ENCODE results near the gene KCND3. TPM values are rescaled to one million over a fixed set of nuclear protein-coding genes. Genes with fewer than 3 reads are reported as not detected.

KCND3 gene
- polyA plus RNA-seq, 1 donor (not counting 4 experiments of a cell fraction or from before 2014, with no cell fraction given), result 0.21 TPM

DNA sequence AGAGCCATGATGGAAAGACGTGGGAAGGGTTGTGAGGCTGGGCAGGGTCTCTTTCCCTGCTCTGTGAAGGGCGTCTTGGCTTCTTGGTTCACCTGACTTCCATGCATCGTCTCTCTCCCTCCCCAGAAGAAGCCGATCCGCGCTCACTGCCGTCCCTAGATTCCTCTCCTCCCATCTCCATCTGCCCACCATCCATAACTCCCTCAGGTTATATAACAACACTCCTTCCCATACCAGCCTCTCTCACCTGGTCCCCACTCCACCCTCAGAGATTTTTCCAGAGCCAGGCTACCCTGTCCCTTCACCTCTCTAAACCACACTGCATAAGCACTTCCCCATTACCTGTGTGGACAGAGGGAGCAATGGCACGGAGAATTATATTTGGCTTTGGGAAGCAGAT, 6.0 kb downstream of the KCND3 start:
- Histone ChIP-seq H3K4me1 (ENCODE audit: control insufficient read depth, extremely low read depth, insufficient read depth, low read length) (no peaks in the 10 kb centered on the region), H3K9me1 (ENCODE audit: control insufficient read depth, extremely low read depth, insufficient read depth, low read length) (no peaks in the 10 kb centered on the region), H3K9me3 (ENCODE audit: control insufficient read depth, low read depth, low read length) (no peaks in the 10 kb centered on the region), H3K79me2 (ENCODE audit: control insufficient read depth, insufficient read depth, low read length) (no peaks in the 10 kb centered on the region), H3K27ac (ENCODE audit: control insufficient read depth, insufficient read depth, low read length) (no peak overlapping the region), H2AFZ (ENCODE audit: control insufficient read depth, low read length) (no peak overlapping the region), H4K20me1 (ENCODE audit: control insufficient read depth, extremely low read depth, insufficient read depth, low read length) (no peaks in the 10 kb centered on the region), H3K4me2 (ENCODE audit: control insufficient read depth, extremely low read depth, insufficient read depth, low read depth, low read length) (no peak overlapping the region), H3K9ac (ENCODE audit: control insufficient read depth, extremely low read depth, insufficient read depth, low read length) (no peak overlapping the region), H3K4me3 (ENCODE audit: control insufficient read depth in 2 of 3, extremely low read depth in 1 of 3, insufficient read depth in 2 of 3, low read depth in 1 of 3, low read length in 3 of 3) (no peak overlapping the region), H3K27me3 (ENCODE audit: control insufficient read depth, extremely low read depth, insufficient read depth, low read length) (peaks cover 8% of the 10 kb centered on the region), H3K36me3 (ENCODE audit: control insufficient read depth in 2 of 2, extremely low read depth in 1 of 2, insufficient read depth in 2 of 2, low read length in 2 of 2) (no peaks in the 10 kb centered on the region)
- no peak for DNase-seq (ENCODE audit: low read depth, low spot score)
- dilution Hi-C loops (cut with MboI; ENCODE audit: extremely low pct_ligation_motif_present, low sequenced_read_pairs), result no loop called here
- no peak for FAIRE-seq
- TF ChIP-seq EZH2 (IDR thresholded peaks at IDR 0.05; ENCODE audit: low read length), result no peak
- TF ChIP-seq, protein P1, sequence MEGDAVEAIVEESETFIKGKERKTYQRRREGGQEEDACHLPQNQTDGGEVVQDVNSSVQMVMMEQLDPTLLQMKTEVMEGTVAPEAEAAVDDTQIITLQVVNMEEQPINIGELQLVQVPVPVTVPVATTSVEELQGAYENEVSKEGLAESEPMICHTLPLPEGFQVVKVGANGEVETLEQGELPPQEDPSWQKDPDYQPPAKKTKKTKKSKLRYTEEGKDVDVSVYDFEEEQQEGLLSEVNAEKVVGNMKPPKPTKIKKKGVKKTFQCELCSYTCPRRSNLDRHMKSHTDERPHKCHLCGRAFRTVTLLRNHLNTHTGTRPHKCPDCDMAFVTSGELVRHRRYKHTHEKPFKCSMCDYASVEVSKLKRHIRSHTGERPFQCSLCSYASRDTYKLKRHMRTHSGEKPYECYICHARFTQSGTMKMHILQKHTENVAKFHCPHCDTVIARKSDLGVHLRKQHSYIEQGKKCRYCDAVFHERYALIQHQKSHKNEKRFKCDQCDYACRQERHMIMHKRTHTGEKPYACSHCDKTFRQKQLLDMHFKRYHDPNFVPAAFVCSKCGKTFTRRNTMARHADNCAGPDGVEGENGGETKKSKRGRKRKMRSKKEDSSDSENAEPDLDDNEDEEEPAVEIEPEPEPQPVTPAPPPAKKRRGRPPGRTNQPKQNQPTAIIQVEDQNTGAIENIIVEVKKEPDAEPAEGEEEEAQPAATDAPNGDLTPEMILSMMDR (optimal IDR thresholded peaks at IDR 0.05 in 1 of 3, IDR thresholded peaks at IDR 0.05 in 1 of 3, conservative IDR thresholded peaks at IDR 0.05 in 1 of 3; ENCODE audit: extremely low read depth in 1 of 3, insufficient read depth in 2 of 3, low read length in 3 of 3), result no peak

DNA sequence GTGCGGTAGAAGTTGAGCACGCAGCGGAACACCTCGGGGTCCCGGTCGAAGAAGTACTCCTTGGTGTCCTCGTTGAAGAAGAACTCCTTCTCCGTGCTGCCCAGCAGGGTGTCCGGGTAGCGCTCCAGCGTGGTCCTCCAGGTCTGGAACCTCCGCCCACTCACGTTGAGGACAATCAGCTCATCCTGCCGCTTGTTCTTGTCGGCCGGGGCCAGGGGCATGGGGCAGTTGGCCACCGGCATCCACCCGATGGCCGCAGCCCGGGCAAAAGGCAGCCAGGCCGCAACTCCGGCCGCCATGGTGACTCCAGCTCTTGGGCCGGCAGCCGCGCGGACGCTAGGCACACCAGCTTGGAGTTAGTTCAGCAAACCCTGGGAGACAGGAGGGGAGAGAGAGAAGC, 7.0 kb downstream of the KCND3 start:
- Histone ChIP-seq H3K9me3 (ENCODE audit: control insufficient read depth, low read depth, low read length) (no peaks in the 10 kb centered on the region), H3K79me2 (ENCODE audit: control insufficient read depth, insufficient read depth, low read length) (no peaks in the 10 kb centered on the region), H3K36me3 (ENCODE audit: control insufficient read depth in 2 of 2, extremely low read depth in 1 of 2, insufficient read depth in 2 of 2, low read length in 2 of 2) (no peaks in the 10 kb centered on the region), H3K4me2 (ENCODE audit: control insufficient read depth, extremely low read depth, insufficient read depth, low read depth, low read length) (no peak overlapping the region), H3K27ac (ENCODE audit: control insufficient read depth, insufficient read depth, low read length) (no peak overlapping the region), H3K4me1 (ENCODE audit: control insufficient read depth, extremely low read depth, insufficient read depth, low read length) (no peaks in the 10 kb centered on the region), H4K20me1 (ENCODE audit: control insufficient read depth, extremely low read depth, insufficient read depth, low read length) (no peaks in the 10 kb centered on the region), H3K9me1 (ENCODE audit: control insufficient read depth, extremely low read depth, insufficient read depth, low read length) (no peaks in the 10 kb centered on the region), H3K4me3 (ENCODE audit: control insufficient read depth in 2 of 3, extremely low read depth in 1 of 3, insufficient read depth in 2 of 3, low read depth in 1 of 3, low read length in 3 of 3) (no peak overlapping the region), H3K9ac (ENCODE audit: control insufficient read depth, extremely low read depth, insufficient read depth, low read length) (no peak overlapping the region), H3K27me3 (ENCODE audit: control insufficient read depth, extremely low read depth, insufficient read depth, low read length) (no peaks in the 10 kb centered on the region), H2AFZ (ENCODE audit: control insufficient read depth, low read length) (no peak overlapping the region)
- TF ChIP-seq, protein P1 (optimal IDR thresholded peaks at IDR 0.05 in 1 of 3, IDR thresholded peaks at IDR 0.05 in 1 of 3, conservative IDR thresholded peaks at IDR 0.05 in 1 of 3; ENCODE audit: extremely low read depth in 1 of 3, insufficient read depth in 2 of 3, low read length in 3 of 3), result no peak
- TF ChIP-seq EZH2 (IDR thresholded peaks at IDR 0.05; ENCODE audit: low read length), result no peak
- DNase-seq (ENCODE audit: low read depth, low spot score) (no peak), FAIRE-seq (no peak)
- dilution Hi-C loops (cut with MboI; ENCODE audit: extremely low pct_ligation_motif_present, low sequenced_read_pairs), result no loop called here

Measured in keratinocyte (primary cell).